Measurements from ENCODE around the gene LRRK1. TPM values are rescaled to one million over a fixed set of nuclear protein-coding genes. Genes with fewer than 3 reads are reported as not detected.

LRRK1 gene
- total RNA-seq, 4 donors from 2014 or later: 17.0 to 46.3 (median 26.4) TPM

- peaks cover 10% of the 10 kb centered on the region for H3K4me1 ChIP-seq
- peaks cover 69% of the 10 kb centered on the region for H3K36me3 ChIP-seq
- no peak overlapping the region for H3K4me3 ChIP-seq
- no peak for TF ChIP-seq CTCF (IDR thresholded peaks at IDR 0.05)
- no peak for TF ChIP-seq EP300 (IDR thresholded peaks at IDR 0.05)
- TF ChIP-seq POLR2A (IDR thresholded peaks at IDR 0.05): no peak
- no peak for TF ChIP-seq POLR2AphosphoS5 (IDR thresholded peaks at IDR 0.05)
- 93% methylated on average over 16 of the region's 20 CpGs for WGBS
- no peak overlapping the region for H3K27ac ChIP-seq
- no peaks in the 10 kb centered on the region for H3K9me3 ChIP-seq
- no peaks in the 10 kb centered on the region for H3K27me3 ChIP-seq
- peak; percentile 50 to 72 for DNase-seq (ENCODE audit: low spot score in 2 of 2)
Measured at GRCh38 chr15:101024706-101025500, 105.7 kb downstream of the LRRK1 start.

- Histone ChIP-seq H3K27me3 (no peaks in the 10 kb centered on the region), H3K27ac (no peak overlapping the region), H3K4me3 (no peak overlapping the region), H3K4me1 (peaks cover 10% of the 10 kb centered on the region), H3K36me3 (peaks cover 75% of the 10 kb centered on the region), H3K9me3 (no peaks in the 10 kb centered on the region)
- TF ChIP-seq CTCF (IDR thresholded peaks at IDR 0.05): no peak
- peak in 1 of 2 donors; percentile 11 for DNase-seq (ENCODE audit: low spot score in 2 of 2)
- WGBS: 96% methylated on average over 6 of the region's 6 CpGs
Measured at GRCh38 chr15:101025501-101025885, 106.3 kb downstream of the LRRK1 start.

DNA sequence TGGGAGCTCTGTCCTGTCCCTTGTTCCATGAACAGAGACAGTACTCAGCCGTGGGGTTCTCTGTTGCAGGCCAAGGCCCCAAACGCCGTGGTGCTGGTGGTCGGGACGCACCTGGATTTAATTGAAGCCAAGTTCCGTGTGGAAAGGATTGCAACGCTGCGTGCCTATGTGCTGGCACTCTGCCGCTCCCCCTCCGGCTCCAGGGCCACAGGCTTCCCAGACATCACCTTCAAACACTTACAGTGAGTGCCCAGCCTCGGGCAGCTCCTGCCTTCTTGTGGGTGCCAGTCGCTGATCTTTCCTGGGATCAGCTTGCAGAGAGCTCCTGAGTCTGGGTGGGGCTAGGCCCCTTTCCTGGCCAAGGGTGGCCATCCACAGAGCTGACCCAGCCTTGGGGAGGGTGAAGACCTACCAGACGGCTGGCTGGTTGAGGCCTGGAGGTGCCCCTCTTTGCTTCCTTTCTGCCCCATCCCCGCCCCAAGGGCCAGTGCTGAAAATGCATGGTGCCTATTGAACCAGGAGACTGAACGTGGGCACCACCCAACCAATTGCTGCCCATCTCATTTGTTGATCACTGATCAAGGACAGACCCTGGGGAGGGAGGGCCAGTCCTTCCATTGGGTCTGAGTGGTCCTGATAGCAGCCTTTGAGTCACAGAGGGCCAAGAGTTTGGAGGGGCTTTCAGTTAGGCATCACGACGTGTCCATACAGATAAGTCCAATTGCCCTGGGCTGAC lies 106.9 kb downstream of the LRRK1 start:
- DNase-seq (ENCODE audit: low spot score in 2 of 2): peak; percentile 53 to 78
- no peak for TF ChIP-seq POLR2AphosphoS5 (IDR thresholded peaks at IDR 0.05)
- no peak for TF ChIP-seq EP300 (IDR thresholded peaks at IDR 0.05)
- TF ChIP-seq CTCF (IDR thresholded peaks at IDR 0.05): no peak
- no peak for TF ChIP-seq POLR2A (IDR thresholded peaks at IDR 0.05)
- Histone ChIP-seq H3K4me1 (peaks cover 10% of the 10 kb centered on the region), H3K4me3 (no peak overlapping the region), H3K9me3 (no peaks in the 10 kb centered on the region), H3K27ac (no peak overlapping the region), H3K27me3 (no peaks in the 10 kb centered on the region), H3K36me3 (peaks cover 75% of the 10 kb centered on the region)
- WGBS: 89% methylated on average over 10 of the region's 17 CpGs

- WGBS: 88% methylated on average over 11 of the region's 13 CpGs
- Histone ChIP-seq H3K4me1 (peaks cover 10% of the 10 kb centered on the region), H3K9me3 (no peaks in the 10 kb centered on the region), H3K27ac (no peak overlapping the region), H3K27me3 (no peaks in the 10 kb centered on the region), H3K4me3 (no peak overlapping the region), H3K36me3 (peaks cover 71% of the 10 kb centered on the region)
- DNase-seq (ENCODE audit: low spot score in 2 of 2): peak in 1 of 2 donors; percentile 35
- TF ChIP-seq POLR2A (IDR thresholded peaks at IDR 0.05): no peak
- no peak for TF ChIP-seq EP300 (IDR thresholded peaks at IDR 0.05)
- no peak for TF ChIP-seq POLR2AphosphoS5 (IDR thresholded peaks at IDR 0.05)
- TF ChIP-seq CTCF (IDR thresholded peaks at IDR 0.05): no peak
Measured at GRCh38 chr15:101026656-101027272, 107.6 kb downstream of the LRRK1 start.
